HepG2 (cell line): ENCODE results near the gene GATAD2B. TPM values are rescaled to one million over a fixed set of nuclear protein-coding genes. Genes with fewer than 3 reads are reported as not detected.
A peak's percentile ranks its signal among the peaks of the same experiment; 100 is the strongest.

Experiments
- ARID3A ChIP-seq: IDR thresholded peaks from 2 replicates; pipeline ENCODE4 v1.6.1; 2012; ENCODE audit warnings: low read depth, low read length, improper control_type of control experiment
- ATF7 ChIP-seq, 2 experiments: fragments of 450-650 bp in 1 of 2; sonication (generic) in 1 of 2; formaldehyde crosslinking in 1 of 2; IDR thresholded peaks; 2 replicates each; pipeline versions ENCODE4 v1.4.0 to v1.6.1; 2016 to 2020; ENCODE audit warnings: antibody characterized with exemption in 1 of 2, mild to moderate bottlenecking in 1 of 2, missing genetic modification reagents in 1 of 2
- BORCS8-MEF2B ChIP-seq: sonication (generic); formaldehyde crosslinking; IDR thresholded peaks from 2 replicates; pipeline ENCODE4 v1.8.0; 2022; ENCODE audit warnings: mild to moderate bottlenecking, missing genetic modification reagents
- FOSL1 ChIP-seq: sonication (generic); formaldehyde crosslinking; IDR thresholded peaks from 2 replicates; pipeline ENCODE4 v1.9.0; 2021; ENCODE audit warnings: missing genetic modification reagents, borderline replicate concordance
- HMGA1 ChIP-seq: sonication (generic); formaldehyde crosslinking; conservative IDR thresholded peaks from 2 replicates; pipeline ENCODE4 v1.4.0; 2020; ENCODE audit warnings: missing genetic modification reagents
- KLF9 ChIP-seq: IDR thresholded peaks from 2 replicates; pipeline ENCODE4 v1.6.1; 2016; ENCODE audit warnings: low read depth
- MEF2D ChIP-seq: sonication (generic); formaldehyde crosslinking; IDR thresholded peaks from 2 replicates; pipeline ENCODE4 v1.5.1; 2020; ENCODE audit warnings: mild to moderate bottlenecking, missing genetic modification reagents
- POGZ ChIP-seq: sonication (generic); formaldehyde crosslinking; IDR thresholded peaks from 2 replicates; pipeline ENCODE4 v1.4.0; 2020; ENCODE audit warnings: mild to moderate bottlenecking, missing genetic modification reagents
- SALL1 ChIP-seq: sonication (generic); formaldehyde crosslinking; IDR thresholded peaks from 2 replicates; pipeline ENCODE4 v1.8.0; 2022; ENCODE audit warnings: mild to moderate bottlenecking, missing genetic modification reagents
- SIX1 ChIP-seq: sonication (generic); formaldehyde crosslinking; IDR thresholded peaks from 2 replicates; pipeline ENCODE4 v1.4.0; 2020; ENCODE audit warnings: missing genetic modification reagents, borderline replicate concordance
- SMC3 ChIP-seq: IDR thresholded peaks from 2 replicates; pipeline ENCODE4 v1.6.1; 2011; ENCODE audit warnings: low read length, improper control_type of control experiment
- ZHX2 ChIP-seq, 2 experiments: sonication (generic) in 1 of 2; formaldehyde crosslinking in 1 of 2; IDR thresholded peaks; 2 replicates each; pipeline versions ENCODE4 v1.6.1 to v1.9.0; 2014 to 2022; ENCODE audit warnings: antibody characterized with exemption in 1 of 2, borderline replicate concordance in 1 of 2, inconsistent platforms in 1 of 2, low read depth in 1 of 2, missing genetic modification reagents in 1 of 2
- ZNF691 ChIP-seq: sonication (generic); formaldehyde crosslinking; IDR thresholded peaks from 2 replicates; pipeline ENCODE4 v1.4.0; 2020; ENCODE audit warnings: missing genetic modification reagents, low read depth, mild to moderate bottlenecking, borderline replicate concordance
- ZNF746 ChIP-seq: sonication (generic); formaldehyde crosslinking; IDR thresholded peaks from 2 replicates; pipeline ENCODE4 v1.8.0; 2022; ENCODE audit warnings: mild to moderate bottlenecking, missing genetic modification reagents
- ZNF768 ChIP-seq: sonication (generic); formaldehyde crosslinking; IDR thresholded peaks from 2 replicates; pipeline ENCODE4 v1.4.0; 2020; ENCODE audit warnings: missing genetic modification reagents
- polyA plus RNA-seq, 8 experiments: library from polyadenylated mRNA; depleted of rRNA in 3 of 8; stranded (reverse) in 7 of 8; unstranded in 1 of 8; fragments of >200 nt; fragmentation: Illumina TruSeq in 4 of 8; extraction: Trizol in 4 of 8; gene quantifications; 2 replicates each; pipeline versions ENCODE4 v1.2.1 to v1.2.3, GENCODE V29; 2011 to 2016; ENCODE audit warnings: low read depth in 4 of 8, missing spikeins in 1 of 8, mixed read lengths in 1 of 8; ENCODE audit not compliant: insufficient read depth in 1 of 8
- total RNA-seq, 5 experiments: library from RNA; depleted of rRNA; stranded (reverse); fragments of >200 nt; fragmentation: Illumina TruSeq; extraction: Trizol; gene quantifications; 2 replicates each; pipeline ENCODE4 v1.2.3, GENCODE V29; 2016; ENCODE audit warnings: low read depth in 1 of 5
- TF ChIP-seq, protein P1 (sequence below), 2 experiments: sonication (generic) in 1 of 2; formaldehyde crosslinking in 1 of 2; IDR thresholded peaks; 2 replicates each; pipeline versions ENCODE4 v1.5.1 to v1.6.1; 2011 to 2020; ENCODE audit warnings: borderline replicate concordance in 1 of 2, low read depth in 1 of 2, low read length in 1 of 2, mild to moderate bottlenecking in 1 of 2, missing genetic modification reagents in 1 of 2, moderate library complexity in 1 of 2

The GATAD2B gene
- total and polyA plus RNA-seq, 2 of the 13 experiments (the other 11 are each of a cell fraction or from before 2014, with no cell fraction given): 3.2 to 5.2 TPM

GRCh38 chr1:153922972-153923925 lies at the start of gene GATAD2B (continued):
- no peak for TF ChIP-seq ARID3A
- TF ChIP-seq SALL1: peak; percentile 60; the same call in 1 of the 2 replicates
- TF ChIP-seq ATF7 (IDR thresholded peaks at IDR 0.05): no peak
- TF ChIP-seq ATF7 (CRISPR knock-in tag; IDR thresholded peaks at IDR 0.05): no peak
- peak; percentile 88 for TF ChIP-seq POGZ (CRISPR knock-in tag)
- no peak; the same call in 1 of the 2 replicates for TF ChIP-seq ZHX2 (IDR thresholded peaks at IDR 0.05; ENCODE audit: low read depth)
- TF ChIP-seq ZHX2 (CRISPR knock-in tag; IDR thresholded peaks at IDR 0.05; ENCODE audit: borderline replicate concordance): no peak
- 0 out of 2 replicates have a peak, but pooled peaks have one; percentile 39 for TF ChIP-seq KLF9 (CRISPR knock-in tag)
- no peak for TF ChIP-seq SMC3
- 0 out of 2 replicates have a peak, but pooled peaks have one; percentile 39 for TF ChIP-seq ZNF691 (CRISPR knock-in tag)
- TF ChIP-seq SIX1: no peak
- TF ChIP-seq ZNF746: no peak
- TF ChIP-seq BORCS8-MEF2B (CRISPR knock-in tag): no peak
- no peak for TF ChIP-seq HMGA1 (CRISPR knock-in tag)
- peak; percentile 59; the same call in 1 of the 2 replicates for TF ChIP-seq MEF2D (CRISPR knock-in tag)
- TF ChIP-seq, protein P1, sequence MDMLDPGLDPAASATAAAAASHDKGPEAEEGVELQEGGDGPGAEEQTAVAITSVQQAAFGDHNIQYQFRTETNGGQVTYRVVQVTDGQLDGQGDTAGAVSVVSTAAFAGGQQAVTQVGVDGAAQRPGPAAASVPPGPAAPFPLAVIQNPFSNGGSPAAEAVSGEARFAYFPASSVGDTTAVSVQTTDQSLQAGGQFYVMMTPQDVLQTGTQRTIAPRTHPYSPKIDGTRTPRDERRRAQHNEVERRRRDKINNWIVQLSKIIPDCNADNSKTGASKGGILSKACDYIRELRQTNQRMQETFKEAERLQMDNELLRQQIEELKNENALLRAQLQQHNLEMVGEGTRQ (IDR thresholded peaks at IDR 0.05; ENCODE audit: low read depth, low read length): no peak
- TF ChIP-seq, protein P1 (CRISPR knock-in tag; IDR thresholded peaks at IDR 0.05; ENCODE audit: borderline replicate concordance): peak; percentile 19; the same call in 1 of the 2 replicates
- TF ChIP-seq ZNF768 (CRISPR knock-in tag): no peak
- TF ChIP-seq FOSL1 (CRISPR knock-in tag): no peak
